Iris pigment epithelial cell (primary cell): ENCODE measurements around the gene MSH3.
A peak's percentile ranks its signal among the peaks of the same experiment; 100 is the strongest.

Experiments
- DNase-seq: peaks from one replicate; pipeline ENCODE4 v3.0.0-alpha.2; 2011; ENCODE audit warnings: low read depth

The MSH3 gene

DNA sequence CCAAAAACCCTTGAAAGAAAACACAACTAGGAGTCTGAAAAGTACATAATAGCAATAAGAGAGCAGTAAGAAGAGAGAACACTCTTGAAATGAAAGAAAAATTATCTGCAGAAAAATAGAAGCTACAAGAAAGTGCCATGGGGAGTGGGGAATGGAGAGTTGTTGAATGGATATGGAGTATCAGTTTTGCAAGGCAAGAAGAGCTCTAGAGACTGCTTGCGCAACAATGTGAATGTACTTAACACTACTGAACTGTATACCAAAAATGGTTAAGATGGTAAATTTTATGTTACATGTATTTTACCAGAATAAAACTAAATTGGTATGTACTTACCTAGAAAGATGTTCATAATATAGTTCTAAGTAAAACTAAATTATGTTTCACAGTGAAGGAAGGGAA lies 251.0 kb downstream of the MSH3 start:
- peak; percentile 9 for DNase-seq

DNA sequence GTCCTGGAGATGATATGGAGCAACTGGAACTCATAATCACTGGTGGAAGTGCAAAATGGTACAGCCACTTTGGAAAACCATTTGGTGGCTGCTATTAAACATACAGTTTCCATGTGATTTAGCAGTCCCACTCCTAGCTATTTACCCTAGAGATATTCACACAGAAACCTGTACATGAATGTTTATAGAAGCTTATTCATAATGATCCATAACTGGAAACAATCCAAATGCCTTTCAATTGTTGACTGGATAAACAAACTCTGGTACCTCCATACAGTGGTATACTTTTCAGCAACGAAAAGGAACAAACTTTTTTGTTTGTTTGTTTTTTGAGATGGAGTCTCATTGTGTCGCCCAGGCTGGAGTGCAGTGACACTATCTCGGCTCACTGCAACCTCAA lies 258.0 kb downstream of the MSH3 start:
- DNase-seq, result no peak

DNA sequence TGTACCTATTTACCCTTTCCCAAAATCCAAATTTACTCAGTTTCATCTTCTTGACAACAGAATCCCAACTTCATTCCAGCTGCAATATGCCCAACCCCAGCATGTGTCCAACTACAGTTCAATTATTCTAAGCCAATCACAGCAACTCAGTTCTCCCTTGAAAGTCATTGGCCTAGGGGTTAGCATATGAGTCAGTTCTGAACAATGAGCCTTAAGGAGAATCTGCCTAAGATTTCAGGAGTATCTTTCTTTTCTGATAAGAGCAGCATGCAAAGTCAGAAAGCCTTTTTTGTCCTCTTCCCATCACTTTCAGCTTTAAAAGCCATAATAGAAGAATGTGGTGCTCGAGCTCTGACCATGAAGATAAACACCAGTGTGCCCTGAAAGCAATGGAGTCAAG lies 261.3 kb downstream of the MSH3 start:
- DNase-seq, result peak; percentile 56

DNA sequence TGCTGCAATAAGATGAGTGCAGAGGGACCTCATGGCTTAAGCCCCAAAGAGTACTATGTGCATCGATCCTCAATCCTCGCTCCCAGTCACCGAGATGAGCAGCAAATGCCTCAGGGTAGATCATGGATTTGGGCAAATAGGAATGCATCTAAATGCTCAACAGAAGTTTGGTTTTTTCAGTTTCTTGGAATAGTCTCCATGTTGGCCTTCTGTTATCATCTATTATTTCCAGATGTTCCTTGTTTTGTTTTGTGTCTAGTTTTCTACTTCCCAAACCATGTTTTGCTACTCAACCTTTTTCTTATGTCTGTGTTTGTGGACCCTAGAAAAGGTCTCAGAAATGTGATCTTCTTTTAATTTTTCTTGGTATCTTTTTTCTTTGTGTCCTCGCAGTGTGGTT lies 262.2 kb downstream of the MSH3 start:
- DNase-seq, result no peak

DNA sequence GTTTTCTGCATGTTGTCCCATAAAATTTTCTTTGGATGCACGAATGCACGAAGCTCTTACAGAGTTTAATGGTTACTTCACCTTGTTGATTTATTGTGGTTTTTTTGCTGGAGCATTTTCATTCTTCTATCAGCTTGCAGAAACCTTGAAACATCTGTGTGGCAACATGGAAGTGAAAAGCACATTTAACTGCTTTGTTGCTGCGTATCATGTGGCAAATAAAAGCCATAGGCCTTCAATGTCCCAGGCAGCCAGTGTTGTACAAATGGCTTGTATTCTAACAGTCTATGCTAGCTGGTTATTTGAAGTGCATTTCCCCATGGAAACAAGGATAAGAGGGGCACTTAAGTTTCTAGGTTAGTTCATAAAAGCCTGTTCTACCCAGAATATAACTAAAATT lies 263.2 kb downstream of the MSH3 start:
- DNase-seq, result no peak

DNA sequence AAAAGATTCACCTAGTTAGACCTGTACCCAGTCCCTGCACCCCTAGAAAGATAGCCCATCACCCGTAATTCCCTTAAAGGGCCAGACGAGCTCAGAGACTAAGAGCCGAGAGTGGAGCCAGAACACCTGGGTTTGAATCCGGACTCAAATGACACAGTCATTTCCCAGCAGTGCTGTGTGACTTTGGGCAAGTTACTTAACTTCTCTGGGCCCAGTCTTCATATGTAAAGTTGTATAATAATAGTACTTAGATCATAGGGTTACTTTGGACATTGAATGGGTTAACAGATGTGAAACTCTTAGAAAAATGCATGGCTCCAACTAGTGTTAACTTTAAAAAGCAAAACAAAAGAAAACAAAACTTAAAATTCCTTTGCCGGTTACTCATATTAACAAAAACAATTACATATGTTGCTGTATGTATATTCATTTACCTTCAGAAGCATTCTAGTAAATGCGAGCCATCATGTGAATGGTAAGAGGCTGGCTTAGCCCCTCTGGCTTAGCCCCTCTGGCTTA lies 265.3 kb downstream of the MSH3 start:
- peak; percentile 16 for DNase-seq

DNA sequence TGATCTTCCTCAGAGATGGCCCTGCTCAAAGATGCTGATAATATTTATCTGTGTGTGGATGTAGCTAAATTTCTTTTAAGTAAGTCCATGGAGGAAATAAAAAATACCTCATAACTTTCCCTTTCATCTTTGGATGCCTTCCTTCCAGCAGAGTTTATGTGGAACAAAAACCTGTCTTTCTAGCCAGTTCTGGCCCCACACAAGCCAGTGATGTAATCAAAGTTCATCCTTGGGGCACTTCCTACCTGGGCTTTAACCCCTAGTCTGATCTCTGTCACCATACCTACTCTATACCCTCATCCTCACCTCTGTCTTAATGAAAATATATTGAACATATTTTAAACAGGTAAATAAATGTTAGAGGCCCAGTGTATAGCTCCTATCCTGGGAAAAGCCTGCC lies 265.9 kb downstream of the MSH3 start:
- no peak for DNase-seq

DNA sequence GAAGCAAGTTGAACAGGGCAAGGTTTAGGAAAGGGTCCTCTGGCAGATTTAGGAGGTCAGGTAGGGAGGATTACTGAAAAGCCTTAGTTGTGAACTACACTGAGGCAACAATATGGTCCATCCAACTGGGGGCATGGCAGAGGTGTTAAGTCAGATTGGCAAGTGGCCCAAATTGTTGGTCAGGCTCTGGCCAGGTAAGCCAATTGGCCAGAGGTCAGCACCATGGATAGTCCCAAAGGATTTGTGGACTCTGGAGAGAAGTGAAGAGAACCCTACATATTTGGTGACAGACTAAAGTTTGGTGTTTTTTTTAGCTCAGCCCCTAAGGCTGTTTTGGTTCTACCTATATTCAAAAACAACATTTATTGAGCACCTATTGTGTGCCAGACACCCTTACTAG lies 266.6 kb downstream of the MSH3 start:
- no peak for DNase-seq

DNA sequence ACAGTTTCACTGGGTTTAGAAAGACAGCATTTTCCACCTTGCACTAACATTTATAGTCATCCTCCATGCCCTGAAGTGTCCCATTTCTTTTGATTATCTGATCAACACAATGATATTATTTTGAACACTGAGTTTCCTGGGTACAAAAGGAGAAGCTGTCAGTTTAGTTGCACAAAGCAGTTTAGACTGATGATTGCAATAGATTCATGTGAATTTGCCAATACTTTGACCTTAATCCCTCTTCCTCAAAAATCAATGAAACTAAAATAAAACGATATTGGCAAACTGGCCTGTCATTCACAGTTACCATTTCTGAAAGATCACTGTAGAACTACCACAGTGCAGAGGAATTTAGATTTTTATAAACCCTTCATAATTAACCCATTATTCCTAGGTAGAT lies 271.5 kb downstream of the MSH3 start:
- DNase-seq, result no peak
